ENCODE data around the gene BCL2L15. TPM values are rescaled to one million over a fixed set of nuclear protein-coding genes. Genes with fewer than 3 reads are reported as not detected.

Gene BCL2L15
- total and polyA plus RNA-seq, 2 of the 8 experiments (the other 6 are each of a cell fraction or from before 2014, with no cell fraction given) = 0.32 to 0.36 TPM

GRCh38 chr1:113913312-113913668 lies 25.9 kb upstream of the BCL2L15 start (continued):
- TF ChIP-seq USF2 (IDR thresholded peaks at IDR 0.05; ENCODE audit: low read length) = no peak
- TF ChIP-seq HDAC2 (IDR thresholded peaks at IDR 0.05; ENCODE audit: borderline replicate concordance in 1 of 2, low read depth in 2 of 2, low read length in 2 of 2) = no peak
